Amniotic stem cell (primary cell): Measurements from ENCODE around the gene SOX1.

Source experiments
- DNase-seq: peaks from one replicate; lab custom pipeline; 2025; lab: John Stamatoyannopoulos, UW

Gene SOX1

GRCh38 chr13:112106478-112107141, 39.7 kb downstream of the SOX1 start:
- no peak for DNase-seq

GRCh38 chr13:112107289-112107688, 40.3 kb downstream of the SOX1 start:
- no peak for DNase-seq

DNA sequence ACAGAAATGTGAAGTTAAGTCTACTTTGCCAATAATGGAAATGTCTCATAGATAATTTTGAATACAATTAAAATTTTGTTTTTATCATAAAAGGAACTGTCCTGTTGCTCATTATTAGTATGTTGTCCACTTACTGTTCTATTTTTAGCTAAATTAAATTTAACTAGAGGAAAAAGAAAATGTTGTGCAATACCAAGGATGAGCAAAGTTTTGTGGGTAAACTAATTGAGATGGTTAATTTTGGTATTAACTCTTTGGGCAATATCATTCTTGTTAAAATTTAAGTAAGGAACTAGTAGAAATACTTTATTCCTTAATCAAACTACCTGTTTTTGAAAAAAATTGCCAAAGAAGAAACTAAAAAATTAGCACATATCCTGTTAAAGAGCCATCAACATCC, 43.5 kb downstream of the SOX1 start:
- no peak for DNase-seq

DNA sequence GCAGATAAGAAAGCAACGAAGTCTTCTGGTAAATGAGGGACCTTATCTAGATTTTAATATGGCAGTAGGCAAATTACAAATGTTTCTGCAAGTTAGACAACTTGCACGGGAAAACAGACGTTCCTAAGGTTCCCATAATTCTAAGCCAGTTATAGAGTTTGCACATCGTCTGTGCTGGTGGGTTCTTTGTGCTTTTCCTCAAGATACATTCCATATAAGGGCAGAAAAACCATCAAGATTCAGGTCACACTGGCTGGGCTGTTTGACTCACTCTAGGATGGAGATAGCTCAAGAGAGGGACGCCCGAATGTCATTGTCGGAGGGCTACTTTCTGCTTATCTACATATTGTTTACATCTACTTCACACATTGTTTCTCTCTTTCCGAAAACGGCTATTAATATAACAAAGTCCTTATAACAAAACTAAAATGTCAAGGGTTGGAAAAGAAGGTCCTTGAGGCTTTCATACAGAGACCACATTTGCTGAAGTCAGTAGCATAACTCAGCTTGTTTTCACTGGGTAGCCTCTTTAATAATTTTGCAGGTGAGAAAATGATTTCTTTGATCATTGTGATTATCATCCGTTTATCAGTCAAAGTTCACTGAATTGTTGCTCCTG, 44.4 kb downstream of the SOX1 start:
- no peak for DNase-seq

DNA sequence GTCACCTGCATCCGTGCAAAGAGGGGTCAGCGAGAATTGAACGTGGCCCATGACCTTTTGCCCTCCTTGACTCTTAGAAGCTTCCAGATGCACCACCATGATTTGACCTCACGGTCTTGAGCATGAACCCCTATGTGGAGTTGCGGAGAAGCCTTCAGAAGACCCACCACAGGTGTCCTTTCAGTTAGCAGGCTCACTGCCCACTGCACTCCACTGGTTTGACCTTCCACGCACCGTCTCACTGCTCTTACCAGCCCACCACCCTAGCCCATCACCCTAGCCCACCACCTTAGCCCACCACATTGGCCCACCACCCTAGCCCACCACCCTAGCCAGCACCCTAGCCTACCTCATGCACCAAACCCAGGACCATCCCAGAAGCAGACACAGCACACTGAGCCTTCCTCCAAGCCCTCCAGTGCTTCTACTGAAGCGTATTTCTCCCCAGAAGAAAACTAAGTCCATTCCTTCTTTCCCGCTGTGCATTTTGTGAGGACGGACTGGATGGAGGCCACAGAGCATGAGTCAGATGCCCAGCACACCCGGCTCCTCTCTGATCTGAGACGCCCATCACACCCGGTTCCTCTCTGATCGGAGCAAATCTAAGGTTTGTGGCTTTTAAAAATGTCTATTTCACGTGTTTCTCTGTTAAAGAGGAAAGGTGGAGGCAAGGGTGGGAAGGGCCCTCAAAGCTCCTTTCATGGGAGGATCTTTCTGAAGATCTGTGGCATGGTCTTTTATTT, 45.8 kb downstream of the SOX1 start:
- no peak for DNase-seq

GRCh38 chr13:112113348-112113747, 46.4 kb downstream of the SOX1 start:
- no peak for DNase-seq

DNA sequence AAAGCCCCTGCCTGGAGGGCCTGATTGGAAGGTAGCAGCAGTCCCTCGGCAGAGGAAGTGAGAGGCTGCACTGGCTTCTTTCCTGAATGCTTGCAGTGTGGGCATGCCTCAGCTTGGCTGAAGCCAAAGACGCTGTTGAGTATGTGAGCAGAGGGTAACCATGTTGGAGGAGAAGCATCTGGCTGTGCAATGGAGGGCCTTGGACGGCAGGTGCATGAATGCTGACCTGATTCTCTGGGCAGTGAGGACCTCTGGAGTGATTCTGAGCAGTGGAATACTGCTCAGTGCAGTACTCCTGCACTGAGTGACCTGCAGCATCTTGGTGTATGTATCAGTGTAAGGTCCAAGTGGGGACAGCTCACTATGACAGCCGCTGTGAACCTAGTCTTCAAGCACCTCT, 46.9 kb downstream of the SOX1 start:
- no peak for DNase-seq

DNA sequence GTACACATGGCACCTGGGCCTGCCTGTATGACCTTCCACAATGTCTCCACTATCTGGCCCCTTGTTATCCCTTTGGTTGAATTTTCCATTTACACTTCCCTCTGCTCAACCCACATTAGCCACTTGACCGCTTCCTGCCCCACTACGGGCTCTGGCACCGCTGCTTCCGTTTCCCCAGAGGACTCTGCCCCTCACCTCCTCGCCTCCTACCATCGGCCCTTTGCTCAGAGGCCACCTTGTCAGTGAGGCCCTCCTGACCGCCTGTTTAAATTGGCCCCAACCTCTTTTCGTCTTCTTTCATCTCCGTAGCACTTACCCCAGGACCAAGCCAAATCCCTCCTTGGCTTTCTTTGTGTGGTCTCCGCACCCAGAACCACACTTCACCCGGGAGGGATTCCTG, 47.4 kb downstream of the SOX1 start:
- DNase-seq = no peak

- no peak for DNase-seq
Measured at GRCh38 chr13:112115403-112116091, 48.6 kb downstream of the SOX1 start.

GRCh38 chr13:112116187-112116950, 49.4 kb downstream of the SOX1 start:
- DNase-seq = no peak

GRCh38 chr13:112117258-112117954, 50.5 kb downstream of the SOX1 start:
- DNase-seq = no peak

DNA sequence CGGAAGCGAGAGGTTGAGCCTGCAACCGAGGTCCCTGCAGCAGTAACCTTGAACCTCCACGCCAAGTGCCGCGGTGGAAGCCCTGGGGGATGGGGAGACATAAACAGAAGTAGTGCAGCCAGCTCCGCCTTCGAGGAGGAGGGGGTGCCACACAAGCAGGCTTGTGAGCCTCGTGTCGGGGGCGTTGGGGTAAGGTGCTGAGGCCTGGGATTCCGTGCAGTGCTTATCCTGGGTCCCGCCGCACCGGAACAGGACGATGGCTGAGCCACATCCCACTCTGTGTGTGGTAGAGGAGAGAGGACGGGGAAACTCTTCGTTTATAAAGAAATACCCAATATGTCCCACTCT, 51.0 kb downstream of the SOX1 start:
- no peak for DNase-seq

- no peak for DNase-seq
Measured at GRCh38 chr13:112118451-112119064, 51.6 kb downstream of the SOX1 start.

DNA sequence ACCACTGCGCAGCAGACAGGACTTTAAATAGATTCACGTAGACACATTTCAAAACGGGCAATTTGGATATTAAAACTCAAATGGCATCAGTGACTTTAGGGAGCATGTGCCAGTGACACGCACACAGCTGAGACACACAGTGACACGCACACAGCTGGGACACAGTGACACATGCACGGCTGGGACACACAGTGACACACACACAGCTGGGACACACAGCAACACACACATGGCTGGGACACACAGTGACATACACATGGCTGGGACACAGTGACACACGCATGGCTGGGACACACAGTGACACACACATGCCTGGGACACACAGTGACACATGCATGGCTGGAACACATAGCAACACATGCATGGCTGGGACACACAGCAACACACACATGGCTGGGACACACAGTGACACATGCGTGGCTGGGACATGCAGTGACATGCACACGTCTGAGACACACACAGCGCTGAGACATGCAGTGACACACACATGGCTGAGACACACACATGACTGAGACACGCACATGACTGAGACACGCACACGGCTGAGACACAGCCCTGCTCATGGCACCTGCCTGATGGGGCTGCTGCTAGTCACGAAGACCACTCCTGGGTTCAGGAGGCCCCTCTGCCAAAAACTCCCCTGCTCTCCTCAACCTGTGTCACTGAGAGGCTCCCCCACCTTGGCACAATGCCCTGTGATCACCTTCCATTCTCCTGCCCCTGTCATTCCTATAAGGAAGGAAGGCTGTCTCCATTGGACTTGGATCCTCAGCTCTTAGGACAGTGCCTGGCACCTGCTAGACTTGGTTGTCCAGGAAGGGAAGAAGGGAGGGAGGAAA, 52.5 kb downstream of the SOX1 start:
- DNase-seq = no peak

GRCh38 chr13:112120031-112120373, 53.1 kb downstream of the SOX1 start:
- DNase-seq = no peak
